GM12878 (cell line): ENCODE data around the gene PTPRH. TPM values are rescaled to one million over a fixed set of nuclear protein-coding genes. Genes with fewer than 3 reads are reported as not detected.

Source experiments
- ATAC-seq: fragments of 200-7000 bp; cut with Tn5 transposase; 3 replicates; pipeline ENCODE4 v1.9.1; 2020; ENCODE audit warnings: mild to moderate bottlenecking, moderate library complexity
- BruUV-seq: library from RNA; stranded (reverse); fragments of 400-500 nt; replicated peaks from 2 replicates; lab custom pipeline; 2021; lab: Mats Ljungman, UMichigan
- CTCF ChIA-PET: fragments of 300-600 bp; sonication (Branson Sonifier 250); formaldehyde crosslinking; extraction: SDS; loops from one replicate; lab custom pipeline; 2021; ENCODE audit warnings: inconsistent platforms; lab: Yijun Ruan, JAX
- POLR2A ChIA-PET: fragments of 350-600 bp; formaldehyde crosslinking; extraction: SDS; loops from one replicate; lab custom pipeline; 2021; ENCODE audit warnings: inconsistent platforms; lab: Charles Lee
- RAD21 ChIA-PET: fragments of 300-600 bp; sonication (Branson Sonifier 250); formaldehyde crosslinking; loops from one replicate; lab custom pipeline; 2023; ENCODE audit warnings: antibody characterized with exemption; ENCODE audit not compliant: unreplicated experiment; lab: Charles Lee
- SMC1A ChIA-PET: fragments of 300-600 bp; sonication (Branson Sonifier 250); formaldehyde crosslinking; loops from one replicate; lab custom pipeline; 2023; ENCODE audit not compliant: unreplicated experiment, uncharacterized antibody; lab: Charles Lee
- DNase-seq: peaks from one replicate; pipeline ENCODE4 v3.0.0-alpha.2; 2011; ENCODE audit warnings: low read depth, low spot score
- FAIRE-seq: peaks from 3 replicates; lab custom pipeline; 2011; peaks lifted over from hg19 to GRCh38; lab: Jason Lieb, UNC
- H2AFZ ChIP-seq: 2 replicates; pipeline ENCODE4 v1.6.0; 2011; ENCODE audit warnings: low read depth, low read length, control low read depth; ENCODE audit not compliant: control insufficient read depth
- H3K27ac ChIP-seq: 2 replicates; pipeline ENCODE4 v1.5.1; 2011; ENCODE audit warnings: control low read depth; ENCODE audit not compliant: control insufficient read depth, insufficient read depth
- H3K27me3 ChIP-seq, 2 experiments: replicated peaks in 1 of 2; 2 replicates each; pipeline versions ENCODE4 v1.6.0 to v1.6.1; 2011; ENCODE audit warnings: low read length in 1 of 2; ENCODE audit not compliant: control insufficient read depth in 2 of 2, insufficient read depth in 2 of 2
- H3K36me3 ChIP-seq, 2 experiments: 2 replicates each; pipeline ENCODE4 v1.5.1; 2011; ENCODE audit warnings: low read length in 1 of 2; ENCODE audit not compliant: control insufficient read depth in 2 of 2, insufficient read depth in 2 of 2
- H3K4me1 ChIP-seq: 2 replicates; pipeline ENCODE4 v1.6.1; 2011; ENCODE audit warnings: mild to moderate bottlenecking, low read length, moderate library complexity, mixed read lengths; ENCODE audit not compliant: control insufficient read depth, insufficient read depth
- H3K4me2 ChIP-seq: 2 replicates; pipeline ENCODE4 v1.6.0; 2011; ENCODE audit warnings: control low read depth; ENCODE audit not compliant: control insufficient read depth, insufficient read depth
- H3K4me3 ChIP-seq: fragments of 200-600 bp; sonication (generic); 2 replicates; pipeline ENCODE4 v1.5.1; 2016
- H3K79me2 ChIP-seq: 2 replicates; pipeline ENCODE4 v1.6.0; 2011; ENCODE audit warnings: low read length; ENCODE audit not compliant: control insufficient read depth, insufficient read depth
- H3K9ac ChIP-seq: 2 replicates; pipeline ENCODE4 v1.8.0; 2011; ENCODE audit warnings: low read length, control low read depth, mixed read lengths; ENCODE audit not compliant: control insufficient read depth, insufficient read depth
- H3K9me3 ChIP-seq: replicated peaks from 3 replicates; pipeline ENCODE4 v1.5.1; 2011; ENCODE audit warnings: mild to moderate bottlenecking, low read length; ENCODE audit not compliant: control insufficient read depth, insufficient read depth
- H4K20me1 ChIP-seq: 2 replicates; pipeline ENCODE4 v1.6.0; 2011; ENCODE audit not compliant: control insufficient read depth, insufficient read depth
- ATF2 ChIP-seq: IDR thresholded peaks from 2 replicates; pipeline ENCODE4 v1.6.1; 2012; ENCODE audit warnings: low read length, inconsistent platforms
- BCLAF1 ChIP-seq: fragments of 450-650 bp; IDR thresholded peaks from 2 replicates; pipeline ENCODE4 v1.6.1; 2017; ENCODE audit warnings: antibody characterized with exemption, mild to moderate bottlenecking, moderate library complexity
- E4F1 ChIP-seq: fragments of 450-650 bp; IDR thresholded peaks from 2 replicates; pipeline ENCODE4 v1.6.1; 2018; ENCODE audit warnings: borderline replicate concordance, mild to moderate bottlenecking; ENCODE audit not compliant: partially characterized antibody
- FOXK2 ChIP-seq: fragments of 450-650 bp; IDR thresholded peaks from 2 replicates; pipeline ENCODE4 v1.6.1; 2017; ENCODE audit warnings: mild to moderate bottlenecking, moderate library complexity
- KDM1A ChIP-seq: fragments of 200-600 bp; sonication (generic); IDR thresholded peaks from 2 replicates; pipeline ENCODE4 v1.6.1; 2016; ENCODE audit warnings: borderline replicate concordance
- MLLT1 ChIP-seq: fragments of 450-650 bp; IDR thresholded peaks from 2 replicates; pipeline ENCODE4 v1.6.1; 2016; ENCODE audit warnings: mild to moderate bottlenecking
- MXI1 ChIP-seq: fragments of 150-350 bp; IDR thresholded peaks from 2 replicates; pipeline ENCODE4 v1.6.1; 2011; ENCODE audit warnings: low read depth, mild to moderate bottlenecking, inconsistent platforms, low read length, improper control_type of control experiment
- NR2C1 ChIP-seq: fragments of 450-650 bp; IDR thresholded peaks from 2 replicates; pipeline ENCODE4 v1.6.1; 2017; ENCODE audit warnings: antibody characterized with exemption, mild to moderate bottlenecking, moderate library complexity
- PAX8 ChIP-seq: fragments of 450-650 bp; IDR thresholded peaks from 2 replicates; pipeline ENCODE4 v1.6.1; 2017; ENCODE audit warnings: mild to moderate bottlenecking, moderate library complexity
- ZNF592 ChIP-seq: fragments of 450-650 bp; IDR thresholded peaks from 2 replicates; pipeline ENCODE4 v1.6.1; 2017; ENCODE audit warnings: mild to moderate bottlenecking, moderate library complexity
- WGBS: methylation state at CpG from one replicate; pipeline ENCODE4 v1.1.6; 2016; ENCODE audit warnings: low lambda C conversion rate; ENCODE audit not compliant: insufficient replicate concordance, insufficient coverage; ENCODE audit errors: missing lambda C conversion rate; 5-methylcytosine and 5-hydroxymethylcytosine counted together
- in situ Hi-C: fragments of 300-500 bp; cut with MboI; formaldehyde crosslinking; loops from 9 replicates; pipeline ENCODE4 v1.14.3; 2018; ENCODE audit warnings: mixed read lengths
- intact Hi-C: fragments of 100-400 bp; cut with micrococcal nuclease; formaldehyde crosslinking; loops from one replicate; pipeline ENCODE4 v1.14.2; 2022; ENCODE audit not compliant: unreplicated experiment
- polyA plus RNA-seq, 11 experiments: library from polyadenylated mRNA; depleted of rRNA in 4 of 11; unstranded in 6 of 11; stranded (reverse) in 5 of 11; fragments of >200 nt; fragmentation: Nextera tagmentation in 4 of 11; fragmentation: Illumina TruSeq in 1 of 11; extraction: Ambion mirVana in 4 of 11; extraction: Trizol in 1 of 11; gene quantifications; 1 replicate in 1 of 11; 2 replicates in 10 of 11; pipeline versions ENCODE4 v1.2.1 to v1.2.3, GENCODE V29; 2011 to 2016; ENCODE audit warnings: inconsistent platforms in 2 of 11, missing spikeins in 2 of 11, low read depth in 1 of 11
- total RNA-seq, 4 experiments: library from RNA; depleted of rRNA in 3 of 4; stranded (reverse); fragments of >200 nt in 3 of 4; fragmentation: Illumina TruSeq in 1 of 4; extraction: Trizol in 1 of 4; gene quantifications; 2 replicates each; pipeline versions ENCODE4 v1.2.1 to v1.2.3, GENCODE V29; 2013 to 2021

Gene PTPRH
- total and polyA plus RNA-seq, 10 of the 15 experiments (the other 5 are each of a cell fraction or from before 2014, with no cell fraction given), result 0.08 TPM; not detected in 9

GRCh38 chr19:55209693-55210472, 582 bp upstream of the PTPRH start:
- H3K27me3 ChIP-seq, result no peaks in the 10 kb centered on the region
- ChIA-PET POLR2A (interaction anchor here (0.6 kb wide), 1 partner anchor 7 kb away, joined by 4 read pairs; no protein-coding TSS in a partner anchor), SMC1A (no interaction called here), RAD21 (no interaction called here), CTCF (no interaction called here)
- FAIRE-seq (no peak), DNase-seq (no peak), ATAC-seq (no peak)
- TF ChIP-seq E4F1, result no peak
- no peak for TF ChIP-seq PAX8
- no peak for TF ChIP-seq KDM1A
- TF ChIP-seq ATF2, result no peak
- no peak for TF ChIP-seq MXI1
- TF ChIP-seq MLLT1, result no peak
- TF ChIP-seq ZNF592, result no peak
- no peak for TF ChIP-seq FOXK2
- TF ChIP-seq BCLAF1, result no peak
- TF ChIP-seq NR2C1, result no peak
- 64% methylated on average over 17 of the region's 17 CpGs for WGBS
- no peaks in the 10 kb centered on the region for H3K36me3 ChIP-seq
- H3K4me2 ChIP-seq, result no peak overlapping the region
- H3K9me3 ChIP-seq, result peaks cover 3% of the 10 kb centered on the region; the same call in 1 of the 3 replicates
- H3K4me1 ChIP-seq, result no peaks in the 10 kb centered on the region
- intact Hi-C loops (no loop called here), in situ Hi-C loops (loop anchor here (5.0 kb wide), 1 partner anchor 207 kb away; no protein-coding TSS in a partner anchor)
- no peaks in the 10 kb centered on the region for H3K79me2 ChIP-seq
- no peak overlapping the region for H3K27ac ChIP-seq
- no peak overlapping the region for H2AFZ ChIP-seq
- H3K9ac ChIP-seq, result no peak overlapping the region
- no TSS peak for BruUV-seq
- H3K4me3 ChIP-seq, result no peak overlapping the region
- no peaks in the 10 kb centered on the region for H4K20me1 ChIP-seq
